Hepatocyte (in vitro differentiated cells): ENCODE measurements around the gene ATP6V1G2. TPM values are rescaled to one million over a fixed set of nuclear protein-coding genes. Genes with fewer than 3 reads are reported as not detected.

ENCODE experiments used
- DNase-seq: peaks from one replicate; pipeline ENCODE4 v3.0.0-alpha.2; 2016; ENCODE audit warnings: low spot score
- H2AFZ ChIP-seq: fragments of 200-600 bp; sonication (generic); 2 replicates; pipeline ENCODE4 v1.6.0; 2016; ENCODE audit warnings: antibody characterized with exemption, mild to moderate bottlenecking
- H3K27ac ChIP-seq: fragments of 200-600 bp; sonication (generic); 2 replicates; pipeline ENCODE4 v1.5.1; 2016; ENCODE audit warnings: mild to moderate bottlenecking
- H3K27me3 ChIP-seq: fragments of 200-600 bp; sonication (generic); 2 replicates; pipeline ENCODE4 v1.6.1; 2016
- H3K36me3 ChIP-seq: fragments of 200-600 bp; sonication (generic); replicated peaks from 2 replicates; pipeline ENCODE4 v1.5.1; 2016; ENCODE audit warnings: low read depth; ENCODE audit not compliant: insufficient read depth
- H3K4me1 ChIP-seq: fragments of 200-600 bp; sonication (generic); 2 replicates; pipeline ENCODE4 v1.5.1; 2016; ENCODE audit warnings: mild to moderate bottlenecking, moderate library complexity; ENCODE audit not compliant: insufficient read depth
- H3K4me2 ChIP-seq: fragments of 200-600 bp; sonication (generic); 2 replicates; pipeline ENCODE4 v1.6.0; 2016
- H3K4me3 ChIP-seq: fragments of 200-600 bp; sonication (generic); 2 replicates; pipeline ENCODE4 v1.5.1; 2016; ENCODE audit warnings: mild to moderate bottlenecking
- H3K79me2 ChIP-seq: fragments of 200-600 bp; sonication (generic); 2 replicates; pipeline ENCODE4 v1.6.0; 2017; ENCODE audit warnings: mild to moderate bottlenecking
- H3K9me2 ChIP-seq: fragments of 200-600 bp; sonication (generic); replicated peaks from 2 replicates; pipeline ENCODE4 v1.6.0; 2017; ENCODE audit warnings: mild to moderate bottlenecking; ENCODE audit not compliant: insufficient read depth
- H3K9me3 ChIP-seq: fragments of 200-600 bp; sonication (generic); 2 replicates; pipeline ENCODE4 v1.5.1; 2016; ENCODE audit warnings: low read depth, mild to moderate bottlenecking
- H4K20me1 ChIP-seq: fragments of 200-600 bp; sonication (generic); 2 replicates; pipeline ENCODE4 v1.6.0; 2016; ENCODE audit warnings: mild to moderate bottlenecking; ENCODE audit not compliant: insufficient read depth, poor library complexity, severe bottlenecking
- CTCF ChIP-seq: fragments of 200-600 bp; sonication (generic); IDR thresholded peaks from 2 replicates; pipeline ENCODE4 v1.5.1; 2016; ENCODE audit warnings: antibody characterized with exemption, mild to moderate bottlenecking; ENCODE audit not compliant: poor library complexity
- EZH2 ChIP-seq: fragments of 200-600 bp; sonication (generic); IDR thresholded peaks from 2 replicates; pipeline ENCODE4 v1.6.1; 2016; ENCODE audit warnings: antibody characterized with exemption, mild to moderate bottlenecking, borderline replicate concordance
- EZH2phosphoT487 ChIP-seq: fragments of 200-600 bp; sonication (generic); IDR thresholded peaks from one replicate; pipeline ENCODE4 v1.6.1; 2018; ENCODE audit warnings: antibody characterized with exemption, mild to moderate bottlenecking, low read depth, moderate library complexity; ENCODE audit not compliant: unreplicated experiment, severe bottlenecking
- WGBS: methylation state at CpG from one replicate; pipeline ENCODE4 v1.1.6; 2016; ENCODE audit warnings: low lambda C conversion rate; ENCODE audit errors: missing lambda C conversion rate; 5-methylcytosine and 5-hydroxymethylcytosine counted together
- polyA plus RNA-seq: library from polyadenylated mRNA; unstranded; fragments of >200 nt; fragmentation: Nextera tagmentation; extraction: Ambion mirVana; gene quantifications from 2 replicates; pipeline ENCODE4 v1.2.1, GENCODE V29; 2016
- total RNA-seq: library from RNA; depleted of rRNA; stranded (reverse); fragments of >200 nt; gene quantifications from 2 replicates; pipeline ENCODE4 v1.2.3, GENCODE V29; 2014

ATP6V1G2 gene
- total and polyA plus RNA-seq, 2 experiments from 2014 or later: 0.63 to 0.73 TPM

- DNase-seq: no peak
- Histone ChIP-seq H4K20me1 (peaks cover 40% of the 10 kb centered on the region), H3K79me2 (peaks cover 12% of the 10 kb centered on the region), H3K4me1 (no peaks in the 10 kb centered on the region), H3K36me3 (peaks cover 4% of the 10 kb centered on the region), H3K27me3 (no peaks in the 10 kb centered on the region), H3K4me2 (no peak overlapping the region), H3K4me3 (no peak overlapping the region), H2AFZ (no peak overlapping the region), H3K9me2 (no peaks in the 10 kb centered on the region), H3K27ac (no peak overlapping the region), H3K9me3 (no peaks in the 10 kb centered on the region)
- TF ChIP-seq CTCF (no peak), EZH2phosphoT487 (no peak), EZH2 (no peak)
- 57% methylated on average over 12 of the region's 12 CpGs for WGBS
These were observed 16.9 kb downstream of the ATP6V1G2 start for GRCh38 chr6:31529329-31530150.

- H3K4me2 ChIP-seq: no peak within 1 kb of the TSS
- H3K27ac ChIP-seq: no peak within 1 kb of the TSS
- 77% methylated on average over 6 of the region's 7 CpGs for WGBS
- no peaks in the 10 kb centered on the region for H3K9me3 ChIP-seq
- no peak for DNase-seq
- H3K4me1 ChIP-seq: no peaks in the 10 kb centered on the region
- no peaks in the 10 kb centered on the region for H3K9me2 ChIP-seq
- no peak for TF ChIP-seq CTCF
- no peaks in the 10 kb centered on the region for H3K27me3 ChIP-seq
- H3K79me2 ChIP-seq: peaks cover 7% of the 10 kb centered on the region
- peaks cover 34% of the 10 kb centered on the region for H4K20me1 ChIP-seq
- no peak within 1 kb of the TSS for H3K4me3 ChIP-seq
- peaks cover 4% of the 10 kb centered on the region for H3K36me3 ChIP-seq
- no peak within 1 kb of the TSS for H2AFZ ChIP-seq
These were observed 17.5 kb downstream of the ATP6V1G2 start, which contains the start of gene MCCD1 for GRCh38 chr6:31528821-31529328. TSS of gene MCCD1 (plus strand) at chr6:31528962. CDS start at chr6:31529015, 53 bp downstream.

GRCh38 chr6:31528307-31528777, 18.1 kb downstream of the ATP6V1G2 start:
- Histone ChIP-seq H3K9me3 (no peaks in the 10 kb centered on the region), H3K27me3 (no peaks in the 10 kb centered on the region), H3K4me1 (no peaks in the 10 kb centered on the region), H4K20me1 (peaks cover 28% of the 10 kb centered on the region), H3K9me2 (no peaks in the 10 kb centered on the region), H2AFZ (no peak overlapping the region), H3K36me3 (peaks cover under 1% of the 10 kb centered on the region), H3K79me2 (peaks cover 1% of the 10 kb centered on the region), H3K4me3 (no peak overlapping the region), H3K27ac (no peak overlapping the region), H3K4me2 (no peak overlapping the region)
- 83% methylated on average over 4 of the region's 4 CpGs for WGBS
- TF ChIP-seq EZH2phosphoT487: no peak
- no peak for TF ChIP-seq CTCF
- no peak for TF ChIP-seq EZH2
- DNase-seq: no peak
